Effector CD4-positive, alpha-beta T cell (primary cell): Measurements from ENCODE around the gene ZNF524.
A peak's percentile ranks its signal among the peaks of the same experiment; 100 is the strongest.
"Not testable (repeated sequence)": the region's sequence is repeated elsewhere in the genome, so short reads cannot be mapped to it uniquely, and the experiment has no call there.

ENCODE experiments used
- DNase-seq: peaks from one replicate; pipeline ENCODE4 v3.0.0-alpha.2; 2020

Gene ZNF524

GRCh38 chr19:55581823-55582223 is 18.3 kb upstream of the ZNF524 start:
- DNase-seq: no peak

- DNase-seq: not testable (repeated sequence)
Observed at GRCh38 chr19:55582284-55582683, 17.8 kb upstream of the ZNF524 start.

- DNase-seq: not testable (repeated sequence)
Observed at GRCh38 chr19:55583897-55584296, 16.2 kb upstream of the ZNF524 start.

GRCh38 chr19:55584871-55585270 is 15.2 kb upstream of the ZNF524 start:
- no peak for DNase-seq

GRCh38 chr19:55585658-55586339 is 14.3 kb upstream of the ZNF524 start:
- no peak for DNase-seq

GRCh38 chr19:55586976-55587668 is 13.0 kb upstream of the ZNF524 start:
- DNase-seq: peak; percentile 85

GRCh38 chr19:55588738-55589137 is 11.3 kb upstream of the ZNF524 start:
- no peak for DNase-seq

- DNase-seq: no peak
Observed at GRCh38 chr19:55590109-55590508, 10.0 kb upstream of the ZNF524 start.

GRCh38 chr19:55590617-55591016 is 9.5 kb upstream of the ZNF524 start:
- no peak for DNase-seq

- no peak for DNase-seq
Observed at GRCh38 chr19:55591555-55591954, 8.5 kb upstream of the ZNF524 start.

GRCh38 chr19:55592391-55593090 is 7.5 kb upstream of the ZNF524 start:
- DNase-seq: no peak

GRCh38 chr19:55593096-55593772 is 6.9 kb upstream of the ZNF524 start:
- no peak for DNase-seq

GRCh38 chr19:55594996-55595545 is 5.0 kb upstream of the ZNF524 start:
- DNase-seq: no peak

GRCh38 chr19:55596304-55596703 is 3.8 kb upstream of the ZNF524 start:
- no peak for DNase-seq

GRCh38 chr19:55597501-55597921 is 2.6 kb upstream of the ZNF524 start:
- no peak for DNase-seq

GRCh38 chr19:55598034-55598433 is 2.1 kb upstream of the ZNF524 start:
- DNase-seq: no peak

- peak; percentile 82 for DNase-seq
Observed at GRCh38 chr19:55598719-55599467, 1.2 kb upstream of the ZNF524 start.

GRCh38 chr19:55599468-55599841 is 633 bp upstream of the ZNF524 start, which contains the start of gene FIZ1:
Gene FIZ1 (minus strand): TSS chr19:55599517. CDS start chr19:55597865, 1,652 bp downstream.
- peak; percentile 92 for DNase-seq

GRCh38 chr19:55600662-55601028 is 557 bp downstream of the ZNF524 start:
- DNase-seq: no peak

GRCh38 chr19:55601084-55601483 is 996 bp downstream of the ZNF524 start:
- DNase-seq: no peak

- no peak for DNase-seq
Observed at GRCh38 chr19:55602104-55603001, 2.3 kb downstream of the ZNF524 start.
